OCI-LY7 (cell line): ENCODE measurements around the gene CDK5R1. TPM values are rescaled to one million over a fixed set of nuclear protein-coding genes. Genes with fewer than 3 reads are reported as not detected.

Source experiments
- BruUV-seq: library from RNA; stranded (reverse); fragments of 400-500 nt; replicated peaks from 2 replicates; lab custom pipeline; 2021; lab: Mats Ljungman, UMichigan
- CTCF ChIA-PET: fragments of 300-600 bp; sonication (Branson Sonifier 250); formaldehyde crosslinking; loops from one replicate; lab custom pipeline; 2022; ENCODE audit warnings: antibody characterized with exemption; ENCODE audit not compliant: unreplicated experiment; lab: Charles Lee
- POLR2A ChIA-PET: fragments of 300-600 bp; sonication (Branson Sonifier 250); formaldehyde crosslinking; loops from one replicate; lab custom pipeline; 2022; ENCODE audit warnings: antibody characterized with exemption; lab: Charles Lee
- DNase-seq: peaks from one replicate; pipeline ENCODE4 v3.0.0-alpha.2; 2015; ENCODE audit warnings: low spot score
- H2AFZ ChIP-seq: fragments of 200-600 bp; sonication (generic), shearing (Covaris generic); 2 replicates; pipeline ENCODE4 v1.6.1; 2014; ENCODE audit warnings: mild to moderate bottlenecking, antibody characterized with exemption, low read length, moderate library complexity
- H3K27ac ChIP-seq: fragments of 200-600 bp; sonication (generic); 2 replicates; pipeline ENCODE4 v1.5.1; 2014; ENCODE audit warnings: mixed run types, low read depth, mild to moderate bottlenecking, moderate library complexity, low read length, inconsistent platforms; ENCODE audit not compliant: poor library complexity, severe bottlenecking
- H3K36me3 ChIP-seq: fragments of 200-600 bp; sonication (generic); 2 replicates; pipeline ENCODE4 v1.6.1; 2014; ENCODE audit warnings: mild to moderate bottlenecking, antibody characterized with exemption, low read length, moderate library complexity, mixed read lengths; ENCODE audit not compliant: insufficient read depth
- H3K4me1 ChIP-seq: fragments of 200-600 bp; sonication (generic); 2 replicates; pipeline ENCODE4 v1.5.1; 2014; ENCODE audit warnings: mild to moderate bottlenecking, low read length; ENCODE audit not compliant: insufficient read depth, poor library complexity, severe bottlenecking
- H3K4me2 ChIP-seq: fragments of 200-600 bp; sonication (generic); 2 replicates; pipeline ENCODE4 v1.6.1; 2014; ENCODE audit warnings: mild to moderate bottlenecking, low read length
- H3K4me3 ChIP-seq: fragments of 200-600 bp; sonication (generic); 2 replicates; pipeline ENCODE4 v1.5.1; 2014; ENCODE audit warnings: mild to moderate bottlenecking, low read depth, low read length; ENCODE audit not compliant: poor library complexity, severe bottlenecking
- H3K79me2 ChIP-seq: fragments of 200-600 bp; sonication (generic); 2 replicates; pipeline ENCODE4 v1.6.1; 2016; ENCODE audit warnings: low read depth, mild to moderate bottlenecking, low read length, moderate library complexity, mixed read lengths; ENCODE audit not compliant: insufficient read depth
- H3K9me2 ChIP-seq: fragments of 200-600 bp; sonication (generic); 2 replicates; pipeline ENCODE4 v1.6.1; 2016; ENCODE audit warnings: mild to moderate bottlenecking, low read length, mixed read lengths; ENCODE audit not compliant: insufficient read depth
- H3K9me3 ChIP-seq: fragments of 200-600 bp; sonication (generic); 2 replicates; pipeline ENCODE4 v1.6.1; 2014; ENCODE audit warnings: mild to moderate bottlenecking, mixed run types, low read length, mixed read lengths
- H4K20me1 ChIP-seq: fragments of 200-600 bp; sonication (generic); 2 replicates; pipeline ENCODE4 v1.6.1; 2014; ENCODE audit warnings: mild to moderate bottlenecking, antibody characterized with exemption, low read length, moderate library complexity, mixed read lengths; ENCODE audit not compliant: insufficient read depth
- EZH2phosphoT487 ChIP-seq: fragments of 200-600 bp; sonication (generic); IDR thresholded peaks from 2 replicates; pipeline ENCODE4 v1.6.1; 2018; ENCODE audit warnings: low read depth, borderline replicate concordance, mild to moderate bottlenecking, mixed run types, antibody characterized with exemption, low read length, moderate library complexity, mixed read lengths
- intact Hi-C: fragments of 100-400 bp; cut with micrococcal nuclease; formaldehyde crosslinking; loops from one replicate; pipeline ENCODE4 v1.10.0; 2022; ENCODE audit not compliant: unreplicated experiment
- total RNA-seq, 2 experiments: library from RNA; depleted of rRNA in 1 of 2; stranded (reverse); fragments of >200 nt in 1 of 2; shearing (Covaris generic) in 1 of 2; gene quantifications; 2 replicates each; pipeline ENCODE4 v1.2.3, GENCODE V29; 2014 to 2022
- TF ChIP-seq, protein P1 (sequence below): fragments of 200-600 bp; sonication (generic); conservative IDR thresholded peaks from 2 replicates; pipeline ENCODE4 v1.5.1; 2014; ENCODE audit warnings: mild to moderate bottlenecking, antibody characterized with exemption, low read length, moderate library complexity, mixed read lengths

The CDK5R1 gene
- total RNA-seq, 2 experiments from 2014 or later, result 1.3 to 2.2 TPM

DNA sequence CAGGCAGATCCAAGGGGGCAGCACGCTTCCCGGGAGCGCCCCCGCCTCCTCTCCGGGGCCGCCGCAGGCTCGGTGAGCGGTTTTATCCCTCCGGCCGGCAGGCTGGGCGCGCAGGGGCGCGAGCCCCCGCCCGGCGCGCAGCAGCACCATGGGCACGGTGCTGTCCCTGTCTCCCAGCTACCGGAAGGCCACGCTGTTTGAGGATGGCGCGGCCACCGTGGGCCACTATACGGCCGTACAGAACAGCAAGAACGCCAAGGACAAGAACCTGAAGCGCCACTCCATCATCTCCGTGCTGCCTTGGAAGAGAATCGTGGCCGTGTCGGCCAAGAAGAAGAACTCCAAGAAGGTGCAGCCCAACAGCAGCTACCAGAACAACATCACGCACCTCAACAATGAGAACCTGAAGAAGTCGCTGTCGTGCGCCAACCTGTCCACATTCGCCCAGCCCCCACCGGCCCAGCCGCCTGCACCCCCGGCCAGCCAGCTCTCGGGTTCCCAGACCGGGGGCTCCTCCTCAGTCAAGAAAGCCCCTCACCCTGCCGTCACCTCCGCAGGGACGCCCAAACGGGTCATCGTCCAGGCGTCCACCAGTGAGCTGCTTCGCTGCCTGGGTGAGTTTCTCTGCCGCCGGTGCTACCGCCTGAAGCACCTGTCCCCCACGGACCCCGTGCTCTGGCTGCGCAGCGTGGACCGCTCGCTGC is 832 bp downstream of the CDK5R1 start:
- Histone ChIP-seq H3K4me2 (peak overlapping the region; percentile 21; the same call in 1 of the 2 replicates), H3K9me3 (no peaks in the 10 kb centered on the region), H3K79me2 (no peaks in the 10 kb centered on the region), H3K9me2 (no peaks in the 10 kb centered on the region), H3K36me3 (peaks cover 5% of the 10 kb centered on the region; the same call in 1 of the 2 replicates), H2AFZ (no peak overlapping the region), H3K4me1 (peaks cover 23% of the 10 kb centered on the region), H4K20me1 (0 out of 2 replicates have a peak, but pooled peaks cover 3% of the 10 kb centered on the region), H3K27ac (no peak overlapping the region), H3K4me3 (peak overlapping the region; percentile 54)
- no TSS peak for BruUV-seq
- DNase-seq, result no peak
- ChIA-PET POLR2A (no interaction called here), CTCF (interaction anchor here (0.6 kb wide), 1 partner anchor 170 kb away, joined by 7 read pairs; no protein-coding TSS in a partner anchor)
- intact Hi-C loops, result loop anchor here (2.0 kb wide), 1 partner anchor 31 kb away; no protein-coding TSS in a partner anchor
- TF ChIP-seq EZH2phosphoT487, result no peak
- TF ChIP-seq, protein P1, sequence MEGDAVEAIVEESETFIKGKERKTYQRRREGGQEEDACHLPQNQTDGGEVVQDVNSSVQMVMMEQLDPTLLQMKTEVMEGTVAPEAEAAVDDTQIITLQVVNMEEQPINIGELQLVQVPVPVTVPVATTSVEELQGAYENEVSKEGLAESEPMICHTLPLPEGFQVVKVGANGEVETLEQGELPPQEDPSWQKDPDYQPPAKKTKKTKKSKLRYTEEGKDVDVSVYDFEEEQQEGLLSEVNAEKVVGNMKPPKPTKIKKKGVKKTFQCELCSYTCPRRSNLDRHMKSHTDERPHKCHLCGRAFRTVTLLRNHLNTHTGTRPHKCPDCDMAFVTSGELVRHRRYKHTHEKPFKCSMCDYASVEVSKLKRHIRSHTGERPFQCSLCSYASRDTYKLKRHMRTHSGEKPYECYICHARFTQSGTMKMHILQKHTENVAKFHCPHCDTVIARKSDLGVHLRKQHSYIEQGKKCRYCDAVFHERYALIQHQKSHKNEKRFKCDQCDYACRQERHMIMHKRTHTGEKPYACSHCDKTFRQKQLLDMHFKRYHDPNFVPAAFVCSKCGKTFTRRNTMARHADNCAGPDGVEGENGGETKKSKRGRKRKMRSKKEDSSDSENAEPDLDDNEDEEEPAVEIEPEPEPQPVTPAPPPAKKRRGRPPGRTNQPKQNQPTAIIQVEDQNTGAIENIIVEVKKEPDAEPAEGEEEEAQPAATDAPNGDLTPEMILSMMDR, result no peak

DNA sequence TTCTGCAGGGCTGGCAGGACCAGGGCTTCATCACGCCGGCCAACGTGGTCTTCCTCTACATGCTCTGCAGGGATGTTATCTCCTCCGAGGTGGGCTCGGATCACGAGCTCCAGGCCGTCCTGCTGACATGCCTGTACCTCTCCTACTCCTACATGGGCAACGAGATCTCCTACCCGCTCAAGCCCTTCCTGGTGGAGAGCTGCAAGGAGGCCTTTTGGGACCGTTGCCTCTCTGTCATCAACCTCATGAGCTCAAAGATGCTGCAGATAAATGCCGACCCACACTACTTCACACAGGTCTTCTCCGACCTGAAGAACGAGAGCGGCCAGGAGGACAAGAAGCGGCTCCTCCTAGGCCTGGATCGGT is 1.4 kb downstream of the CDK5R1 start:
- no peaks in the 10 kb centered on the region for H3K9me2 ChIP-seq
- H3K79me2 ChIP-seq, result no peaks in the 10 kb centered on the region
- 0 out of 2 replicates have a peak, but pooled peaks cover 3% of the 10 kb centered on the region for H4K20me1 ChIP-seq
- CTCF ChIA-PET, result interaction anchor here (0.6 kb wide), 1 partner anchor 171 kb away, joined by 7 read pairs; no protein-coding TSS in a partner anchor
- intact Hi-C loops, result no loop called here
- no peak overlapping the region for H3K27ac ChIP-seq
- peaks cover 23% of the 10 kb centered on the region for H3K4me1 ChIP-seq
- no peaks in the 10 kb centered on the region for H3K9me3 ChIP-seq
- H2AFZ ChIP-seq, result no peak overlapping the region
- no TSS peak for BruUV-seq
- no peak overlapping the region for H3K4me2 ChIP-seq
- POLR2A ChIA-PET, result no interaction called here
- H3K36me3 ChIP-seq, result peaks cover 5% of the 10 kb centered on the region; the same call in 1 of the 2 replicates
- TF ChIP-seq, protein P1, result no peak
- no peak for TF ChIP-seq EZH2phosphoT487
- H3K4me3 ChIP-seq, result no peak overlapping the region
- no peak for DNase-seq
